Dermis microvascular lymphatic vessel endothelial cell (primary cell): ENCODE measurements around the gene INPP4A. TPM values are rescaled to one million over a fixed set of nuclear protein-coding genes. Genes with fewer than 3 reads are reported as not detected.

Source experiments
- DNase-seq, 2 donors: peaks; one replicate each; pipeline versions ENCODE4 v3.0.0 to v3.0.0-alpha.2; 2010; ENCODE audit warnings: low read depth in 2 of 2
- total RNA-seq: library from RNA; depleted of rRNA; stranded (reverse); fragments of >200 nt; gene quantifications from 2 replicates; pipeline ENCODE4 v1.2.1, GENCODE V29; 2014

INPP4A gene
- total RNA-seq, 1 donor from 2014 or later = 21.8 TPM

DNA sequence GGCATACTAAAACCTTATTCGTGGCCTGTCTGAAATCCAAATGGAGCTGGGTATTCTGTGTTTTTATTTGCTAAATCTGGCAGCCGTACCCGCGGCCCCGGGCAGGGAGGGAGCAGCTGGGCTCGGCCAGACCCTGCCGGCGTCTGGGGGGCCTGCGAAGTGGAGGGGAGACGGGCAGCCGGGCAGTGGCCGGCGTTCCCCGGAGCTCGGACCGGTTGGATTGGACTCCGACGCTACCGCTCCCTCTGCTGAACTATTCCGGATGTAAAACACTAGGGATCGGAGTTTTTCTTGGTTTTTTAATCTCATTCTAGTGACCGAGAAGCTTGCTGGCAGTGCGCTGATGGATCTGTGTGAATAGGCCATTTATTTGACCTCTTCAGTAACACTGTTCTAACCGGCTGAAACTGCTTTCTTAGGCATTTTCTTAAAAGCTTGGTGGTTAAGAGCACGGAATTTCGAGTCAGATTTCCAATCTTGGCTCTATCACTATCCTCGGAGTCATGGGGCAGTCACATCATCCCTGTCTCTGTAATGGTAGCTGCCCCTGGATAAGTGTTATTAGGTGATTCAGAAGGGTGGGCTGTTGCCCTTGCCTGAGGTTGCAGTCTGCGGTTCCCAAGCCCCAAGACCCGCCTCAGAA is 164.4 kb downstream of the INPP4A start:
- DNase-seq = peak; percentile 30 to 60

GRCh38 chr2:98614024-98614739 is 169.5 kb downstream of the INPP4A start:
- no peak for DNase-seq

GRCh38 chr2:98615481-98615880 is 170.8 kb downstream of the INPP4A start:
- DNase-seq = no peak

DNA sequence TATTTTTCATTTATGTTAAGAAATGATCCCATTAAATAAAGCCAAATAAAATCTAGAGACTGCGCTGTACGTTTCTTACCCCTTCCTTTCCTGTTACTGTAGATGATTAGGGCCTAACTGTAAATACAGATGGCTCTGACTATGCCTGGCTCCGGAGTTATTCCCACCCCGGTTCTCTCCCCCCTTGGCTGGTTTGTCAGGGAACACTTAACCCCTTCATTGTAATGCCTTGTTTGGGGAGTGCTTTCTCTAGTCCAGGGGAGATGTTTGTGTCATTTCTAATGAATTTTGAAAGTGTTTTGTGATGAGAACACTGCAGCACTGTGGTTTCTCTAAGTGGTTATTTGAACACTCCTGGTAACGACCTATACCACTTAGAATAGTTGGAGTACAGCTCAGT is 172.5 kb downstream of the INPP4A start:
- DNase-seq = no peak

GRCh38 chr2:98623657-98624056 is 179.0 kb downstream of the INPP4A start:
- DNase-seq = peak; percentile 70 to 90

DNA sequence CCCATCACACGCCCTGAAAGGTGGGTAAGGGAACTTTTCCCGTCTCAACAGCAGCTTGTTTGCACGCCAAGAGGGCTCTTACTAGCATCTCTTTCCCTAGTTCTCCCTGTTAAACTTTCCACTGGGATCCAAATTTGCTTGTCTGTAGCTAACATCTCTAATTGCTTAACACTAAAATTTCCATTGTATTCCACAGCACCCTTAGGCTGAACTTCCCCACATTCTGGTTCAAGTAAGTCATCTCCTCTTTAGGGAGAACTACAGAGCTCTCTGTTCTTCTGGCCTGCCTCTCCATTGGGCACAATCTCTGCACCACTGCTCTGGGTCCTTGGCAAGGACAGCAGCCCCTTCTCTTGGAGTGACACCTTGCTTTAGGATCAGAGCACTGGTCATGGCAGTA is 187.7 kb downstream of the INPP4A start:
- no peak for DNase-seq

DNA sequence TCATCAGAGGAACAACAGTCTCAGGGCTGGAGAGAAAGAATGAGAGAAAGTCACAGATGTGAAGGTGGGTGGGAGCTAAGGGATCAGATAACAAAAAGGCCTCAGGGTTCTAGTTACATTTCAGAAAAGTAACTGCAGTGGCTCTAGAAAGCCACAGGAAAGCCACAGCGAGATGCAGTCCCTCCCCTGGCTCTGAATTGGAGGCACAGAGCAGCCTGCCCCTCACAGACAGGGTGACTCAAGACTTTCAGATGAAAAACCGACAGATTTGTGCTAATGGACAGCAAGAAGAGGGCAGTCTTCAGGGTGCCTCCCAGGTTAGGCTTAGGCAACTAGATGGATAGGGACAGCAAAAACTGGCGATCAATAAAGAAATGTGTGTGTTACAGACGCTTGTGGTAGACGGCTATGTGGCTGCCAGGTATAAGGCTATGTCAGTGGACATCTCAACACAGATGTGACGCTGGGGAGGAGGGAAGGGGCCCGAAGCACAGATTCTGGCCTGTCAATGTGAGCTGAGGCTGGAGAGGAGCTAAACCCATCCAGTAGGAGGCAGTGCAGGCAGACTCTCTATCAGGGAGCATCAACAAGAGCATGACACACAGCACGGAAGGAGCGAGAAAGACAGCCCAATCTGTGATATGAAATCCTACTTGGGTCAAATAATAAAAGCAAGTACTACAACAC is 189.9 kb downstream of the INPP4A start:
- peak in 1 of 2 donors; percentile 32 for DNase-seq

GRCh38 chr2:98637401-98638147 is 192.9 kb downstream of the INPP4A start:
- DNase-seq = no peak

GRCh38 chr2:98643496-98644100 is 198.9 kb downstream of the INPP4A start:
- no peak for DNase-seq

Other genes with a start within 250 kb of the INPP4A start
- gene CNGA3, start 98.4 kb upstream of the INPP4A start, total RNA-seq = under 0.01 TPM in 1 of 2 replicates, not detected in the other
- 17.2 and 18.0 TPM in 2 replicates for gene COA5, start 163.7 kb downstream of the INPP4A start, total RNA-seq
- 30.2 and 39.1 TPM in 2 replicates for gene UNC50, start 163.7 kb downstream of the INPP4A start, total RNA-seq